Measurements from ENCODE around the gene SYNE1.

The SYNE1 gene

GRCh38 chr6:152240436-152240835 is 396.7 kb downstream of the SYNE1 start:
- in situ Hi-C loops (cut with HindIII; ENCODE audit: low sequenced_read_pairs): no loop called here
- no peak for TF ChIP-seq CTCF (IDR thresholded peaks at IDR 0.05; ENCODE audit: low read depth, low read length)
- DNase-seq (ENCODE audit: low read depth, low spot score): no peak
- no peak overlapping the region for H3K4me3 ChIP-seq (ENCODE audit: low read depth, low read length)

- H3K4me3 ChIP-seq (ENCODE audit: low read depth, low read length): no peak overlapping the region
- in situ Hi-C loops (cut with HindIII; ENCODE audit: low sequenced_read_pairs): no loop called here
- no peak for TF ChIP-seq CTCF (IDR thresholded peaks at IDR 0.05; ENCODE audit: low read depth, low read length)
- DNase-seq (ENCODE audit: low read depth, low spot score): no peak
Measured at GRCh38 chr6:152236370-152237097, 400.6 kb downstream of the SYNE1 start.

- H3K4me3 ChIP-seq (ENCODE audit: low read depth, low read length): no peak overlapping the region
- TF ChIP-seq CTCF (IDR thresholded peaks at IDR 0.05; ENCODE audit: low read depth, low read length): no peak
- DNase-seq (ENCODE audit: low read depth, low spot score): no peak
- in situ Hi-C loops (cut with HindIII; ENCODE audit: low sequenced_read_pairs): no loop called here
Measured at GRCh38 chr6:152233547-152234320, 403.4 kb downstream of the SYNE1 start.

- no peak for TF ChIP-seq CTCF (IDR thresholded peaks at IDR 0.05; ENCODE audit: low read depth, low read length)
- peak; percentile 49 for DNase-seq (ENCODE audit: low read depth, low spot score)
- in situ Hi-C loops (cut with HindIII; ENCODE audit: low sequenced_read_pairs): no loop called here
- H3K4me3 ChIP-seq (ENCODE audit: low read depth, low read length): no peak overlapping the region
Measured at GRCh38 chr6:152232501-152233151, 404.5 kb downstream of the SYNE1 start.

- DNase-seq (ENCODE audit: low read depth, low spot score): no peak
- in situ Hi-C loops (cut with HindIII; ENCODE audit: low sequenced_read_pairs): no loop called here
- TF ChIP-seq CTCF (IDR thresholded peaks at IDR 0.05; ENCODE audit: low read depth, low read length): no peak
Measured at GRCh38 chr6:152229330-152229729, 407.8 kb downstream of the SYNE1 start.

GRCh38 chr6:152226119-152226518 is 411.0 kb downstream of the SYNE1 start:
- in situ Hi-C loops (cut with HindIII; ENCODE audit: low sequenced_read_pairs): no loop called here
- no peak for TF ChIP-seq CTCF (IDR thresholded peaks at IDR 0.05; ENCODE audit: low read depth, low read length)
- DNase-seq (ENCODE audit: low read depth, low spot score): no peak
- H3K4me3 ChIP-seq (ENCODE audit: low read depth, low read length): no peak overlapping the region

More at GRCh38 chr6:152229330-152229729, 407.8 kb downstream of the SYNE1 start:
- H3K4me3 ChIP-seq (ENCODE audit: low read depth, low read length): no peak overlapping the region

Measured in astrocyte of the spinal cord (primary cell).